B cell (primary cell): ENCODE data around the gene BRMS1L. TPM values are rescaled to one million over a fixed set of nuclear protein-coding genes. Genes with fewer than 3 reads are reported as not detected.

ENCODE experiments used
- ATAC-seq: fragments of 200-7000 bp; cut with Tn5 transposase; one replicate; pipeline ENCODE4 v1.10.0; 2021; ENCODE audit warnings: low read depth, mild to moderate bottlenecking, moderate number of reproducible peaks, moderate library complexity
- CTCF ChIA-PET: fragments of 350-600 bp; sonication (Branson Sonifier 250); formaldehyde crosslinking; loops from one replicate; lab custom pipeline; 2021; ENCODE audit warnings: antibody characterized with exemption, inconsistent platforms; lab: Charles Lee
- POLR2A ChIA-PET: fragments of 350-600 bp; sonication (Branson Sonifier 250); formaldehyde crosslinking; loops from one replicate; lab custom pipeline; 2021; ENCODE audit warnings: antibody characterized with exemption; lab: Charles Lee
- DNase-seq: peaks from one replicate; pipeline ENCODE4 v3.0.0; 2013
- H2AFZ ChIP-seq: 2 replicates; pipeline ENCODE4 v1.6.1; 2012; ENCODE audit warnings: mild to moderate bottlenecking, low read depth, low read length; ENCODE audit not compliant: insufficient read depth, poor library complexity, severe bottlenecking
- H3K27ac ChIP-seq, 2 donors: 1 replicate in 1 of 2; 2 replicates in 1 of 2; pipeline ENCODE4 v1.5.1; 2012 to 2013; ENCODE audit warnings: low read length in 2 of 2, mild to moderate bottlenecking in 2 of 2, moderate library complexity in 1 of 2
- H3K27me3 ChIP-seq, 4 experiments: fragments of 200-600 bp in 1 of 4; sonication (generic) in 1 of 4; replicated peaks in 1 of 4; 1 replicate in 2 of 4; 2 replicates in 2 of 4; pipeline versions ENCODE4 v1.6.1 to v1.7.0; 2013 to 2016; ENCODE audit warnings: low read length in 3 of 4, mild to moderate bottlenecking in 2 of 4, mixed read lengths in 1 of 4, moderate library complexity in 1 of 4; ENCODE audit not compliant: insufficient read depth in 4 of 4, control insufficient read depth in 3 of 4; ENCODE audit errors: control extremely low read depth in 1 of 4
- H3K36me3 ChIP-seq, 2 experiments: replicated peaks in 1 of 2; 1 replicate in 1 of 2; 2 replicates in 1 of 2; pipeline versions ENCODE4 v1.6.1 to v1.7.1; 2013; ENCODE audit warnings: low read length in 1 of 2; ENCODE audit not compliant: insufficient read depth in 2 of 2, control insufficient read depth in 1 of 2; ENCODE audit errors: control extremely low read depth in 1 of 2, extremely low read depth in 1 of 2
- H3K4me1 ChIP-seq, 2 donors: fragments of 200-600 bp in 1 of 2; sonication (generic) in 1 of 2; 1 replicate in 1 of 2; 2 replicates in 1 of 2; pipeline versions ENCODE4 v1.5.1 to v1.6.1; 2013 to 2017; ENCODE audit warnings: low read length in 2 of 2; ENCODE audit not compliant: control insufficient read depth in 2 of 2, insufficient read depth in 2 of 2
- H3K4me2 ChIP-seq: replicated peaks from 2 replicates; pipeline ENCODE3; 2012; ENCODE audit warnings: mild to moderate bottlenecking, low read depth, low read length; ENCODE audit not compliant: poor library complexity, severe bottlenecking
- H3K4me3 ChIP-seq, 5 experiments: fragments of 200-600 bp in 1 of 5; sonication (generic) in 1 of 5; 1 replicate in 3 of 5; 2 replicates in 2 of 5; pipeline versions ENCODE4 v1.5.1 to v1.7.0; 2011 to 2016; ENCODE audit warnings: low read length in 4 of 5, mild to moderate bottlenecking in 4 of 5, low read depth in 2 of 5, control low read depth in 1 of 5, moderate library complexity in 1 of 5; ENCODE audit not compliant: insufficient read depth in 1 of 5; ENCODE audit errors: control extremely low read depth in 1 of 5, extremely low read depth in 1 of 5
- H3K79me2 ChIP-seq: fragments of 200-600 bp; sonication (generic); one replicate; pipeline ENCODE4 v1.6.0; 2016; ENCODE audit warnings: low read length; ENCODE audit not compliant: control insufficient read depth, insufficient read depth
- H3K9ac ChIP-seq: fragments of 200-600 bp; sonication (generic); 2 replicates; pipeline ENCODE4 v1.6.1; 2017; ENCODE audit warnings: mild to moderate bottlenecking, low read length, moderate library complexity
- H3K9me3 ChIP-seq, 3 donors: one replicate each; pipeline versions ENCODE4 v1.6.1 to v1.7.1; 2013; ENCODE audit warnings: low read length in 2 of 3; ENCODE audit not compliant: control insufficient read depth in 2 of 3, insufficient read depth in 1 of 3; ENCODE audit errors: control extremely low read depth in 1 of 3
- H4K20me1 ChIP-seq: 2 replicates; pipeline ENCODE4 v1.6.0; 2012; ENCODE audit warnings: mild to moderate bottlenecking, low read length; ENCODE audit not compliant: insufficient read depth, control insufficient read depth, poor library complexity, severe bottlenecking
- H3K27ac Mint-ChIP-seq: one replicate; pipeline ENCODE4 v1.8.0; 2021; ENCODE audit warnings: mixed read lengths
- H3K27me3 Mint-ChIP-seq: one replicate; pipeline ENCODE4 v1.8.0; 2021; ENCODE audit warnings: mixed read lengths
- H3K4me1 Mint-ChIP-seq: one replicate; pipeline ENCODE4 v1.8.0; 2021; ENCODE audit warnings: mixed read lengths
- H3K4me3 Mint-ChIP-seq: one replicate; pipeline ENCODE4 v1.8.0; 2021; ENCODE audit warnings: mixed read lengths
- H3K9me3 Mint-ChIP-seq: one replicate; pipeline ENCODE4 v1.8.0; 2022; ENCODE audit warnings: mixed read lengths; ENCODE audit not compliant: insufficient read depth
- EZH2 ChIP-seq: IDR thresholded peaks from 2 replicates; pipeline ENCODE4 v1.6.1; 2012; ENCODE audit warnings: borderline replicate concordance, low read depth, mild to moderate bottlenecking, moderate library complexity, low read length; ENCODE audit not compliant: insufficient read depth, poor library complexity, severe bottlenecking
- WGBS: methylation state at CpG from one replicate; pipeline ENCODE4 v1.1.5; 2013; ENCODE audit warnings: missing lambda C conversion rate; ENCODE audit not compliant: insufficient coverage; 5-methylcytosine and 5-hydroxymethylcytosine counted together
- intact Hi-C: fragments of 100-400 bp; cut with micrococcal nuclease; formaldehyde crosslinking; loops from one replicate; pipeline ENCODE4 v1.10.0; 2022
- polyA plus RNA-seq: library from polyadenylated mRNA; depleted of rRNA; stranded (reverse); fragments of >200 nt; gene quantifications from 2 replicates; pipeline ENCODE4 v1.2.3, GENCODE V29; 2012
- total RNA-seq, 2 donors: library from RNA; stranded (reverse); fragments of 120-200 nt in 1 of 2; gene quantifications; 1 replicate in 1 of 2; 2 replicates in 1 of 2; pipeline versions ENCODE4 v1.2.3 to v1.2.4, GENCODE V29; 2013 to 2022
- TF ChIP-seq, protein P1 (sequence below): fragments of 200-600 bp; IDR thresholded peaks from one replicate; pipeline ENCODE4 v1.8.0; 2022; ENCODE audit warnings: antibody characterized with exemption, mild to moderate bottlenecking

Gene BRMS1L
- total and polyA plus RNA-seq, 2 donors (not counting 1 experiment from before 2014, with no cell fraction given): 1.1 to 4.7 TPM

DNA sequence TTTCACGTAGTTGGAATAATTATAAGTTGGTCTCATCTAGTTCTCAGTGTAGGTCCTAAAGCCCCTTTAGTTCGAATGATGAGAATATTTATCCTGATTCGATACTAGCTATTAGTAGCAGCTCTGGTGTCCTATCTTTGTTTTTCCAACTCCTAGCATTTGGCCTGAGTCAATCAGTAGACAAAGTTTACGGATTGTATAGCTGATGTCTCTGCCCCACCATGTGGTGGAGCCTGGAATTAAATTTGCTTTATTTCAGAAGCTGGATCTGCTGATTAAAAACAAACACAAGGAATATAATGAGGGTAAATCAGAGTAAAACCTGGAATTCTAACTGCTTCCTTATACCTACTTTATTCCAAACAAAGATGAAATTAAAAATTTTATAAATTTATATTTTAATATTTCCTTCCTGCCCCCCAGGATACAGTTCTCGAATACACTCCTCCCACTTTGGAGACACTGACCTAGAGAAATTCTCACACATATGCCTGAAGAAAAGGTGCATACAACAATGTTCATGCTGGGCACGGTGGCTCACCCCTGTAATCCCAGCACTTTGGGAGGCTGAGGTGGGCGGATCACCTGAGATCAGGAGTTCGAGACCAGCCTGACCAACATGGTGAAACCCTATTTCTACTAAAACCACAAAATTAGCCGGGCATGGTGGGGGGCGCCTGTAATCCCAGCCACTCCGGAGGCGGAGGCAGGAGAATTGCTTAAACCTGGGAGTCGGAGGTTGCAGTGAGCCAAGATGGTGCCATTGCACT, 7.6 kb upstream of the BRMS1L start:
- intact Hi-C loops: no loop called here
- no peaks in the 10 kb centered on the region for H3K9me3 Mint-ChIP-seq
- Histone ChIP-seq H3K9ac (no peak overlapping the region), H3K9me3 (no peaks in the 10 kb centered on the region), H3K36me3 (no peaks in the 10 kb centered on the region), H3K27ac (no peak overlapping the region), H3K27me3 (no peaks in the 10 kb centered on the region), H3K4me1 (no peaks in the 10 kb centered on the region), H4K20me1 (no peaks in the 10 kb centered on the region), H3K4me3 (no peak overlapping the region), H2AFZ (no peak overlapping the region), H3K79me2 (no peaks in the 10 kb centered on the region), H3K4me2 (no peak overlapping the region)
- no peak overlapping the region for H3K4me3 Mint-ChIP-seq
- ChIA-PET CTCF (interaction anchor here (0.8 to 4.5 kb wide), 10 partner anchors 8 to 676 kb away, joined by 3 to 31 read pairs (median 4); partner anchors contain the start of gene BRMS1L), POLR2A (interaction anchor here (1.1 kb wide), 1 partner anchor 9 kb away, joined by 4 read pairs; the partner anchor contains the start of gene RALGAPA1)
- no peak for TF ChIP-seq EZH2
- TF ChIP-seq, protein P1, sequence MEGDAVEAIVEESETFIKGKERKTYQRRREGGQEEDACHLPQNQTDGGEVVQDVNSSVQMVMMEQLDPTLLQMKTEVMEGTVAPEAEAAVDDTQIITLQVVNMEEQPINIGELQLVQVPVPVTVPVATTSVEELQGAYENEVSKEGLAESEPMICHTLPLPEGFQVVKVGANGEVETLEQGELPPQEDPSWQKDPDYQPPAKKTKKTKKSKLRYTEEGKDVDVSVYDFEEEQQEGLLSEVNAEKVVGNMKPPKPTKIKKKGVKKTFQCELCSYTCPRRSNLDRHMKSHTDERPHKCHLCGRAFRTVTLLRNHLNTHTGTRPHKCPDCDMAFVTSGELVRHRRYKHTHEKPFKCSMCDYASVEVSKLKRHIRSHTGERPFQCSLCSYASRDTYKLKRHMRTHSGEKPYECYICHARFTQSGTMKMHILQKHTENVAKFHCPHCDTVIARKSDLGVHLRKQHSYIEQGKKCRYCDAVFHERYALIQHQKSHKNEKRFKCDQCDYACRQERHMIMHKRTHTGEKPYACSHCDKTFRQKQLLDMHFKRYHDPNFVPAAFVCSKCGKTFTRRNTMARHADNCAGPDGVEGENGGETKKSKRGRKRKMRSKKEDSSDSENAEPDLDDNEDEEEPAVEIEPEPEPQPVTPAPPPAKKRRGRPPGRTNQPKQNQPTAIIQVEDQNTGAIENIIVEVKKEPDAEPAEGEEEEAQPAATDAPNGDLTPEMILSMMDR: peak; percentile 70
- no peak overlapping the region for H3K27ac Mint-ChIP-seq
- H3K27me3 Mint-ChIP-seq: no peaks in the 10 kb centered on the region
- no peak for ATAC-seq
- peaks cover 5% of the 10 kb centered on the region for H3K4me1 Mint-ChIP-seq
- 90% methylated on average over 7 of the region's 13 CpGs for WGBS
- peak; percentile 44 for DNase-seq
